22Rv1 (cell line): ENCODE results near the gene ASNS.
A peak's percentile ranks its signal among the peaks of the same experiment; 100 is the strongest.

Source experiments
- H3K27ac ChIP-seq: fragments of 450-650 bp; 2 replicates; pipeline ENCODE4 v1.5.1; 2017
- CTCF ChIP-seq: fragments of 450-650 bp; IDR thresholded peaks from 2 replicates; pipeline ENCODE4 v1.5.1; 2017; ENCODE audit warnings: mild to moderate bottlenecking
- ZFX ChIP-seq: fragments of 450-650 bp; IDR thresholded peaks from 2 replicates; pipeline ENCODE4 v1.6.1; 2017; ENCODE audit warnings: antibody characterized with exemption, borderline replicate concordance

Gene ASNS

GRCh38 chr7:97847791-97848190 is 24.4 kb downstream of the ASNS start:
- no peak overlapping the region for H3K27ac ChIP-seq

GRCh38 chr7:97846945-97847344 is 25.3 kb downstream of the ASNS start:
- TF ChIP-seq CTCF, result no peak
- no peak for TF ChIP-seq ZFX
- H3K27ac ChIP-seq, result no peak overlapping the region

More at GRCh38 chr7:97847791-97848190, 24.4 kb downstream of the ASNS start:
- TF ChIP-seq ZFX (no peak), CTCF (no peak)

GRCh38 chr7:97845622-97846203 is 26.5 kb downstream of the ASNS start:
- TF ChIP-seq CTCF (peak; percentile 75), ZFX (no peak)
- H3K27ac ChIP-seq, result no peak overlapping the region

- H3K27ac ChIP-seq, result no peak overlapping the region
- peak; percentile 36 for TF ChIP-seq CTCF
- no peak for TF ChIP-seq ZFX
These were observed 28.2 kb downstream of the ASNS start for GRCh38 chr7:97844036-97844435.

GRCh38 chr7:97842772-97843345 is 29.3 kb downstream of the ASNS start:
- no peak overlapping the region for H3K27ac ChIP-seq
- TF ChIP-seq ZFX (no peak), CTCF (no peak)

GRCh38 chr7:97842006-97842405 is 30.2 kb downstream of the ASNS start:
- no peak overlapping the region for H3K27ac ChIP-seq
- TF ChIP-seq CTCF, result no peak
- no peak for TF ChIP-seq ZFX

- H3K27ac ChIP-seq, result no peak overlapping the region
- TF ChIP-seq ZFX, result no peak
- peak; percentile 86 for TF ChIP-seq CTCF
These were observed 36.7 kb downstream of the ASNS start for GRCh38 chr7:97835296-97836138.
